Measurements from ENCODE around the gene PATE1.

Gene PATE1

GRCh38 chr11:125770583-125770982 is 24.5 kb downstream of the PATE1 start:
- TF ChIP-seq GATA3 (IDR thresholded peaks at IDR 0.05; ENCODE audit: low read depth, low read length) (no peak), GATA2 (IDR thresholded peaks at IDR 0.05; ENCODE audit: low read depth, low read length) (no peak)

- TF ChIP-seq GATA2 (IDR thresholded peaks at IDR 0.05; ENCODE audit: low read depth, low read length) (no peak), GATA3 (IDR thresholded peaks at IDR 0.05; ENCODE audit: low read depth, low read length) (no peak)
Measured at GRCh38 chr11:125772834-125773505, 26.9 kb downstream of the PATE1 start.

GRCh38 chr11:125773516-125773915 is 27.4 kb downstream of the PATE1 start:
- TF ChIP-seq GATA2 (IDR thresholded peaks at IDR 0.05; ENCODE audit: low read depth, low read length) (no peak), GATA3 (IDR thresholded peaks at IDR 0.05; ENCODE audit: low read depth, low read length) (no peak)

- TF ChIP-seq GATA2 (IDR thresholded peaks at IDR 0.05; ENCODE audit: low read depth, low read length), result no peak
- TF ChIP-seq GATA3 (IDR thresholded peaks at IDR 0.05; ENCODE audit: low read depth, low read length), result no peak
Measured at GRCh38 chr11:125777309-125777708, 31.2 kb downstream of the PATE1 start.

GRCh38 chr11:125778728-125779127 is 32.6 kb downstream of the PATE1 start, which contains the start of gene PATE2:
TSS of gene PATE2 (minus strand) at chr11:125778828. CDS start at chr11:125778773, 55 bp downstream.
- TF ChIP-seq GATA2 (IDR thresholded peaks at IDR 0.05; ENCODE audit: low read depth, low read length), result no peak
- no peak for TF ChIP-seq GATA3 (IDR thresholded peaks at IDR 0.05; ENCODE audit: low read depth, low read length)

- TF ChIP-seq GATA2 (IDR thresholded peaks at IDR 0.05; ENCODE audit: low read depth, low read length) (no peak), GATA3 (IDR thresholded peaks at IDR 0.05; ENCODE audit: low read depth, low read length) (no peak)
Measured at GRCh38 chr11:125784678-125785077, 38.6 kb downstream of the PATE1 start.

- TF ChIP-seq GATA2 (IDR thresholded peaks at IDR 0.05; ENCODE audit: low read depth, low read length) (no peak), GATA3 (IDR thresholded peaks at IDR 0.05; ENCODE audit: low read depth, low read length) (no peak)
Measured at GRCh38 chr11:125787827-125788226, 41.7 kb downstream of the PATE1 start, which contains the start of gene PATE3. TSS of gene PATE3 (plus strand) at chr11:125788127. CDS start at chr11:125788152, 25 bp downstream.

- TF ChIP-seq GATA3 (IDR thresholded peaks at IDR 0.05; ENCODE audit: low read depth, low read length), result no peak
- TF ChIP-seq GATA2 (IDR thresholded peaks at IDR 0.05; ENCODE audit: low read depth, low read length), result no peak
Measured at GRCh38 chr11:125790825-125791224, 44.7 kb downstream of the PATE1 start.

GRCh38 chr11:125797641-125798040 is 51.6 kb downstream of the PATE1 start:
- no peak for TF ChIP-seq GATA3 (IDR thresholded peaks at IDR 0.05; ENCODE audit: low read depth, low read length)
- no peak for TF ChIP-seq GATA2 (IDR thresholded peaks at IDR 0.05; ENCODE audit: low read depth, low read length)
